Measurements from ENCODE around the gene CDC42BPG.

CDC42BPG gene

GRCh38 chr11:64879244-64879900 is 34.9 kb upstream of the CDC42BPG start:
- DNase-seq, result no peak

GRCh38 chr11:64878494-64879243 is 34.2 kb upstream of the CDC42BPG start, which contains the start of gene EHD1:
Gene EHD1 (minus strand): TSS chr11:64878621. CDS start chr11:64878464, 157 bp downstream.
- peak; percentile 97 for DNase-seq

DNA sequence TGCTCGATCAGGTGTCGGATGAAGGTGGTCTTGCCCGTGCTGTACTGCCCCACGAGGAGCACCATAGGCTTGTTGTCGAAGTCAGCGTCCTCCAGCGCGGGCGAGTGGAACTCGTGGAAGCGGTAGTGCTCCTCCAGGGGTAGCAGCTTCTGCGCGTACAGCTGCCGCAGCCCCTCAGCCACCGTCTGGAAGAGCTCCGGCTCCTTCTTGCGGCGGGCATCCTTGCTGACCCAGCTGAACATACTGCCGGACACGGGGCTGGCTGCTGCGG is 33.7 kb upstream of the CDC42BPG start:
- peak; percentile 52 for DNase-seq

- DNase-seq, result no peak
Measured at GRCh38 chr11:64877390-64878222, 33.2 kb upstream of the CDC42BPG start.

GRCh38 chr11:64876835-64877341 is 32.4 kb upstream of the CDC42BPG start:
- no peak for DNase-seq

GRCh38 chr11:64876229-64876750 is 31.8 kb upstream of the CDC42BPG start:
- DNase-seq, result no peak

- DNase-seq, result no peak
Measured at GRCh38 chr11:64875369-64876228, 31.1 kb upstream of the CDC42BPG start.

- no peak for DNase-seq
Measured at GRCh38 chr11:64874308-64875240, 30.1 kb upstream of the CDC42BPG start.

DNA sequence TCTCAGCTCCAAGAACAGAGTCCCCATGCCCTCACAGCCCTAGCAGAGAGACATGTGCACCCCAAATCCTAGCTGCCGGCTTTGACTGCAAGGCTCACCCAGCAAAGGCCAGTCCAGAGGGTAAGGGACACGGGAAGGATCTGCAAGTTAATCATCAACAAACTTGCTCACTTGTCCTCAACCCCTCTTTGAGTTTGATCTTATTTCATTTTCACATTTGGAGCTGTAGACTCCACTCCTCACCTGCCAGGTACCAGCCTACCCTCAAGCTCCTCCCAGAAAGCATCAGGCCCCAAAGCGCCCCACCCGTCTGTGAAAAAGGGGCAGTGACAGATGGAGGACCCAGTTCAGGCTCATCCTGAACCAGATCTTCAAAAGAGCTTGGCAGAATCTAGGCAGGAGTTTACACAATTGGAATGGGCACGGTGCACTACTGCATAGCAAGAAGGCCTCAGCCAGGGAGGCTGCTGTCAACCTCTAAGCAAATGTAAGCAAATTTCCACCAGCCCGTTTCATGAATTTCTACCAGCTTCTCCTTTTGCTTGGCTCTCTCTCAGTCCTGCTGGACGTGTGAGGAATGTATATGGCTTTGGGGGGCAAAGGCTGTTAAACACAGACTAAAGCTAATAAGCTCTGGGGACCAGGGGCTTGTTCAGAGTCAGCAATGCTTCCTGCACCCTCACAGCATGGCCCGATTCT is 28.5 kb upstream of the CDC42BPG start:
- peak; percentile 13 for DNase-seq

GRCh38 chr11:64871492-64871891 is 27.0 kb upstream of the CDC42BPG start:
- DNase-seq, result no peak

DNA sequence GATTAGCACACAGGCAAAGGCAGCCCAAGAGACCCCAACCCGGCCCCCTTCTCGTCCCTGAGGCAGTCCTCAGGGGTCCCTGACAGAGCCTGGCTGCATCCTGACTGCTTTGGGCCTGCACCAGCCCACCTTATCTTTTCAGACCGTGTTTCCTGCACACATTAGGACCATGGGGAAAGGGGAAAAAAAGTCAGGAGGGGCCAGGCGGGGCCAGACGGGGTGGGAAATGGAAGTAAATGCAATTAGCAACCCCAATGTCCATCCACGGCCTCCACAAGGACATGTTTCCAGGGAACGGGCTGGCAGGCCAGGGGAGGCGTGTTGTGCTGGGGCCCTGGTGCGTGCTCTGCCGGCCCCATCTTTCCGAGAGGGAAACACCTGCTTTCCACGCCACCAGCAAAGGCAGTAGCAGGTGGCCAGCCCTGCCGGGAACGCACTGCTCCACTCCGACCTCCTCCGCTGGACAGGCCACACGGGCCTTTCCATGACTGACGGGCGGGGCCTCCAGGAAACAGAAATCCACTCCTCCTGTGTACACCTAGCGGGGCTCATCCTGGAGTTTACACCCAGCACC is 26.5 kb upstream of the CDC42BPG start:
- DNase-seq, result no peak

GRCh38 chr11:64870176-64870892 is 25.9 kb upstream of the CDC42BPG start:
- DNase-seq, result no peak

DNA sequence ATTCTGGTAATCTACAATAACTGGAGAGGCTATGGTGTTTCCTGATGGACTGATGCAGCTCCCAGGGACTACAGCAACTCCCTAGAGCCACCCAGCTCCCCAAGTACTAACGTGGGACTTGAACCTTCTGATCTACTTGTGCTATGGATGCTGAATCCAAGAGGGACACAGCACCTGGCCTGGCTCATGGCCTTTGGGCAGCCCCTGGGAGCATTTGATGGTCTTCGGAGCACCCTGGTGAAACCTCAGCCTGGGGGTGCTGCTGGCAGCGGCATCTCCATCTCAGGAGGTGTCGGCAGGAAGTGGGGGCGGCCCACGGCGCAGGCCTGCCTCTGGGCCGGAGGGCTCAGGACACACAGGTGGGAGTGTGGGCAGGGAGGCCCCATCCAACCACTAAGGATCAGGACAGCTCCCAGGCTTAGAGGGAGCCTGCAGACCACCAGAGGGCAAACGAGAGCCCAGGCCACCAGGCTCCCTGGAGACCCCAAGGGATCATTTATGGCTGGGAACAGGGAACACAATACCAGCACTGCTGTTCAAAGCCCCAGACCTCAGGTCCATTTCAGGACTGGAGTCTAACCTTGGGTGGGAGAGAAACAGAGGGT is 25.2 kb upstream of the CDC42BPG start:
- DNase-seq, result no peak

DNA sequence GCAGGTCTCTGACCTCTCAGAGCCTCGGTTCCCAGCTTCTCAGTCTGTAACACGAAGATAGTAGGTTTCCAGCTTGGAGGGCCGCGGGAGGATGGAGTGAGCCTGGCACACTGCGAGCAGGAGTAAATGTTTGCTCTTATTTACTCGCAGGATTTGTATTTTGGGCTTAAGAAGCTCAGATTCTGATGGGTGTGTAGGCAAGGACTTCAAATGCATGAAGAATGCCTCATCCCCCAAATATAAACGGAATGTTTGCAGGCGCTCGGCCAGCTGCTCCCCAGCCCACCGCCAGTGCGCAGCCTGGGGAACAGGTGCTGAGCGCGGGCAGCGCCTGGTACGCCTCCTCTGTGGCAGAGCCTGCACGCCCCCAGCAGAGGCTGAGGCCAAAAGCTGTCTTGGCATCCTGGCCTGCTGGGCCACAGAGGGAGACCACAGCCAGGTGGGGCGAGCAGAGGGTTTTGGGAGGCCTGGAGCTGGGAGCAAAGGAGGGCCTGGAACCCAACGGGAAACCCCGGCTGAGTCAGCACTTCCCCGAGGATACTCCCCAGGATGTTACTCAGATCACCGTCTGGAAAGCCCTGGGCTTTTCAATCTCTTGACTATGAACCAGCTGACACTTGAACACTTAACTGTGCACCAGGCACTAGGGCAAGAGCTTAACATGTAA is 24.6 kb upstream of the CDC42BPG start:
- DNase-seq, result no peak

DNA sequence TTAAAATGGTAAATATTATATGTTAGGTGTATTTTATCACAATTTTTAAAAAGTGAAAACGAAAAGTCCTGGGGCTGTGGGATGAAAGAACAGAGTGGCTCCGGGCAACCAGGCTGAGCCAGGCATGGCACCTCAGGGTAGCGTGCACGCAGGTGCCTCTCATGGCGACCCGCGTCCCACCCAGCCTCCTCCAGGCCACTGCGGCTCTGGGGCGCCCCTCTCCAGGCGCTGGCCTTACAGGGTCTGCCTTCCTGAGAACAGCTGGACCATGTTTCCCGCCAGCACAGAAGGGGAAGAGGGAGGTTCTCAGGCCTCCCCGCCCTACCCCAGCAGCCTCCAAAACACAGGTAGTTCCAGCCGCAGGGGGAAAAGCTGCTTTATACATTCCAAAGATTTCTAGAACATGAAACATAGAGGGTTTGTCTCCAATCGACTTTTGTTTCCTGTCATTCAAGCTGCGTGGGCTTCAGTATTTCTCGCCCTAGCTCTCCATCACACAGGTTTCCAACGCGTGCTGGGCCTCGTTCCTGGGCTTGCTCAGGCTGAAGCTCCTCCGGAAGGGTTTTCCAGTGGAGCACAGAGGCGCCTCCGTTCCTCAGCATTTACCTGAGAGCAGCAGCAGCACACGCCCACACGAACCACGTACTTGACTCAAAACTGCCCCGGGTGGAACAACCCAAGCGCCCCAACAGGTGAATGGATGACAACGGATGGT is 23.5 kb upstream of the CDC42BPG start:
- no peak for DNase-seq

- no peak for DNase-seq
Measured at GRCh38 chr11:64866173-64866491, 21.7 kb upstream of the CDC42BPG start.

GRCh38 chr11:64865286-64866172 is 21.1 kb upstream of the CDC42BPG start:
- DNase-seq, result no peak

Data from NCI-H2171 treated with DMSO at 0.1 percent for 48 hours (cell line).